ENCODE data around the gene LYSMD1. TPM values are rescaled to one million over a fixed set of nuclear protein-coding genes. Genes with fewer than 3 reads are reported as not detected.

The LYSMD1 gene
- total and polyA plus RNA-seq, 5 donors from 2014 or later: 0.14 to 0.54 (median 0.16) TPM; not detected in 1

DNA sequence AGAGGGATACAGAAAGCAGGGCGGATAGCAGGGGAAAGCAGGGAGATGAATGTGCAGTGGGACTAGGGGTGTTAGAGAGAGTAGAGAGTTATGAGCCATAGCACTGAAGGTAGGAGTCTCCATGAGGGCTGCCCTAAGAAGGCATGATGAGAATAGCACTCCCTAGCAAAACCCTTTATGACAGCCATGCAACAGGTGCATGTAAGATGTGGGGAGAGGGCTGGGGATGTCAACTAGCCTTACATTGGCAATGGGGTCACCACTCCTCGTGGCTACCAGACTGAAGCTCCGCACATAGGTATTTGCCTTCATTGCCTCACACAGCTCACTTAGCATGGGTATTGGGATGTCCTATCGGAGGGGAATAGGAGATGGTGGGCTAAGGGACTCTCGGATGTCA lies 5.5 kb upstream of the LYSMD1 start:
- Mint-ChIP-seq H3K27me3 (no peaks in the 10 kb centered on the region), H3K36me3 (peaks cover 27% of the 10 kb centered on the region), H3K9me3 (no peaks in the 10 kb centered on the region), H3K27ac (peak overlapping the region in 1 of 3 donors; percentile 43), H3K4me1 (peaks cover 0 to 27% (median 6%) of the 10 kb centered on the region in 4 donors), H3K4me3 (peak overlapping the region in 2 of 4 donors; percentile 4 to 33)
- Histone ChIP-seq H3K4me3 (ENCODE audit: low read depth, low read length) (no peak overlapping the region), H3K36me3 (ENCODE audit: control insufficient read depth, insufficient read depth, low read length) (peaks cover 52% of the 10 kb centered on the region), H3K27ac (ENCODE audit: insufficient read depth, low read length, poor library complexity, severe bottlenecking) (no peak overlapping the region), H3K27me3 (ENCODE audit: control insufficient read depth, insufficient read depth, low read length) (no peaks in the 10 kb centered on the region), H3K4me1 (ENCODE audit: control insufficient read depth, insufficient read depth, low read length, poor library complexity, severe bottlenecking) (peaks cover 11% of the 10 kb centered on the region), H3K9me3 (ENCODE audit: control insufficient read depth in 2 of 2, low read length in 2 of 2) (no peaks in the 10 kb centered on the region)
- ATAC-seq (ENCODE audit: low read depth in 2 of 2): no peak
- no peak for DNase-seq

DNA sequence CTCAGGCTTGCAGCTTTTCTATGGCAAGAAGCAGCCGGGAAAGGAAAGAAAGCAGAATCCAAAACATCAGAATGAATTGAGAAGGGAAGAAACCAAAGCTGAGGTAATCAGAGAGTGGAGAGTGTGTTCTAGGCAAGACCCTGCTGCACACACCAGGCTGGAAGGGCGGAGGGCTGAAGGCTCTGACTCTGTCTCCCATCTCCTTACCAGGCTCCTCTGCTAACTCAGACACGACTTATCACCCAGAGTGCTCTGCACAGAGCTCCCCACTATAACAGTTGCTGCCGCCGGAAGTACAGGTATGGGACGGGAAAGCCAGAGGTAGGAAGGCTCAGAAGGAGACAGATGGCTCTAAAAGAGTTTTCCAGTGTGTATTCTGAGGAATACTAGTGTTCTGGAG lies 1.4 kb upstream of the LYSMD1 start:
- peaks cover 41% of the 10 kb centered on the region for H3K36me3 ChIP-seq (ENCODE audit: control insufficient read depth, insufficient read depth, low read length)
- ATAC-seq (ENCODE audit: low read depth in 2 of 2) (no peak), DNase-seq (no peak)
- no peaks in the 10 kb centered on the region for H3K27me3 ChIP-seq (ENCODE audit: control insufficient read depth, insufficient read depth, low read length)
- no peak overlapping the region for H3K27ac ChIP-seq (ENCODE audit: insufficient read depth, low read length, poor library complexity, severe bottlenecking)
- peaks cover 22% of the 10 kb centered on the region for H3K4me1 ChIP-seq (ENCODE audit: control insufficient read depth, insufficient read depth, low read length, poor library complexity, severe bottlenecking)
- Mint-ChIP-seq H3K9me3 (no peaks in the 10 kb centered on the region), H3K27ac (peak overlapping the region; percentile 31 to 97 (median 70)), H3K4me3 (peak overlapping the region; percentile 68 to 97 (median 96)), H3K36me3 (peaks cover 21% of the 10 kb centered on the region), H3K27me3 (peaks cover 6% of the 10 kb centered on the region), H3K4me1 (peaks cover 6 to 62% (median 27%) of the 10 kb centered on the region in 4 donors)
- no peaks in the 10 kb centered on the region for H3K9me3 ChIP-seq (ENCODE audit: control insufficient read depth in 2 of 2, low read length in 2 of 2)
- H3K4me3 ChIP-seq (ENCODE audit: low read depth, low read length): peak overlapping the region; percentile 100

DNA sequence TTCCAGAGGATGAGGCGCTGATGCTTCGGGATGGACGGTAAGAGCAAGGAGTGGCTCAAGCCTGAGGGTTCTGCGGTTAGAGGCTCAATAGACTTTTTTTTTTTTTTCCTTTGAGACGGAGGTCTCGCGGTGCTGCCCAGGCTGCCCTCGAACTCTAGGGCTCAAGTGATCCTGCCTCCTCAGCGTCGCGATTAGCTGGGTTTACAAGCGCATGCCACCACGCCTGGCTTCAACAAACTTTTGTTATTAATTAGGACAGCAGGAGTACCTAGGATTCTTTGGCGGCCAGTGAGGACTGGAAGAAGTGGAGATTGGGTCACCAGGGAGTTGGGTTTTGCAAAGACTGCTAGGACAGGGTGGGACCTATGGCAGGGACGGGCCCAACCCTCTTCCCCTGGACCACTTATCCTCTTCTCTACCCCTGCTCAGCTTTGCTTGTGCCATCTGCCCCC lies 829 bp upstream of the LYSMD1 start:
- peaks cover 27% of the 10 kb centered on the region for H3K36me3 Mint-ChIP-seq
- Histone ChIP-seq H3K27me3 (ENCODE audit: control insufficient read depth, insufficient read depth, low read length) (no peaks in the 10 kb centered on the region), H3K36me3 (ENCODE audit: control insufficient read depth, insufficient read depth, low read length) (peaks cover 39% of the 10 kb centered on the region), H3K27ac (ENCODE audit: insufficient read depth, low read length, poor library complexity, severe bottlenecking) (peak overlapping the region; percentile 70), H3K9me3 (ENCODE audit: control insufficient read depth in 2 of 2, low read length in 2 of 2) (no peaks in the 10 kb centered on the region), H3K4me3 (ENCODE audit: low read depth, low read length) (peak overlapping the region; percentile 100), H3K4me1 (ENCODE audit: control insufficient read depth, insufficient read depth, low read length, poor library complexity, severe bottlenecking) (peaks cover 28% of the 10 kb centered on the region)
- DNase-seq (peak in 1 of 3 donors; percentile 35), ATAC-seq (ENCODE audit: low read depth in 2 of 2) (no peak)
- H3K4me3 Mint-ChIP-seq: peak overlapping the region; percentile 95 to 98 (median 96)
- H3K9me3 Mint-ChIP-seq: no peaks in the 10 kb centered on the region
- H3K27me3 Mint-ChIP-seq: peaks cover 6% of the 10 kb centered on the region
- peak overlapping the region; percentile 89 to 97 (median 97) for H3K27ac Mint-ChIP-seq
- H3K4me1 Mint-ChIP-seq: peaks cover 6 to 68% (median 33%) of the 10 kb centered on the region in 4 donors

DNA sequence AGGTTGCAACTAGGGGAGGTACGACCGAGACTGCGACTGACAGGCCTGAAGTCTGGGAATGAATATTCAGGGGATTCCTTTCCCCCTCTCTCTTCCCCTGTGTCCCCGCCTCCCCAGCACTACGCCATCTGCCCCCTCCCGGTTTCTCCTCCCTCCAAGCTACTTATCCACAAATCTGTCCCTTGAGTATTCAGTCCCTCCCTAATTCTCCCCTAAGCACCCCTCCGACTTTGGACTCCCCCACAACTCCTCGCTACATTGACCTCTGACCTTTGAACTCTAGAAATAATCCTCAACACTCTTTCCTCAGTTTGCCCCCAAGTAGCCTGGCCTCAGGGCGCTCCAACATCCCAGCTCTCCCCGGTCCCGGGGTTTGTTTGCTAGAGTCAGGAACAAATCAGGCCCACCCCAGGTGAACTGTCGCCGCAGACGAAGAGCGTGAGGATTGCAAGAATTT lies 393 bp downstream of the LYSMD1 start:
- peaks cover 6% of the 10 kb centered on the region for H3K27me3 Mint-ChIP-seq
- no peak for DNase-seq
- no peaks in the 10 kb centered on the region for H3K9me3 ChIP-seq (ENCODE audit: control insufficient read depth in 2 of 2, low read length in 2 of 2)
- no peaks in the 10 kb centered on the region for H3K27me3 ChIP-seq (ENCODE audit: control insufficient read depth, insufficient read depth, low read length)
- peak overlapping the region; percentile 100 for H3K4me3 ChIP-seq (ENCODE audit: low read depth, low read length)
- H3K4me1 ChIP-seq (ENCODE audit: control insufficient read depth, insufficient read depth, low read length, poor library complexity, severe bottlenecking): peaks cover 34% of the 10 kb centered on the region
- H3K27ac Mint-ChIP-seq: peak overlapping the region; percentile 89 to 97 (median 97)
- H3K9me3 Mint-ChIP-seq: no peaks in the 10 kb centered on the region
- peaks cover 29% of the 10 kb centered on the region for H3K36me3 Mint-ChIP-seq
- H3K4me1 Mint-ChIP-seq: peaks cover 6 to 80% (median 39%) of the 10 kb centered on the region in 4 donors
- H3K27ac ChIP-seq (ENCODE audit: insufficient read depth, low read length, poor library complexity, severe bottlenecking): peak overlapping the region; percentile 65
- H3K4me3 Mint-ChIP-seq: peak overlapping the region; percentile 95 to 98 (median 96)
- no peak for ATAC-seq (ENCODE audit: low read depth in 2 of 2)
- H3K36me3 ChIP-seq (ENCODE audit: control insufficient read depth, insufficient read depth, low read length): peaks cover 36% of the 10 kb centered on the region

DNA sequence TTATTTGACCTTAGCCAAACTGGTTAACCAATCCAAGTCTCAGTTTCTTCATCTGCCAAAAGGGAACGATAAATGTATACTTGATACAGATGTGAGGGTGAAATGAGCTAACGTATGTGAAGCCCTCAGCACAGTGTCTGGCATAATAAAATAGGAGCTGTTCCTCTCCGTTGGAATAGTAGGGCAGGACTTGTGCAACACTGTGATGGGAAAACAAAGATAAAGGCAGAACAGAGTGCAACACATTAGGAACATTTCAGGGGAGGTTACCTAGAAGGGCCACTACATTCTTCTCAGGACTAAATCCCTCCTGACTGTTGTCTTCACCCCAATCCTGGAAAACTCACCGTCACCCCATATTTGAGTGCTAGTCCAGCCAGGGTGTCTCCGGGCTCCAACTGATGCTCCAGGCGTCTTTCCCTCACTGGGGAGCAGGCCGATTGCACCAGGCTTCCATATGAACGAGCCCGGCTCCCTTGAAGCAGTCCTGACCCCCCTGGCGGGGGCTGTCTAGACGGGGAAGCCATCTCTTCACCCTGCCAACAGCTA lies 896 bp downstream of the LYSMD1 start:
- H3K4me3 ChIP-seq (ENCODE audit: low read depth, low read length): no peak overlapping the region

DNA sequence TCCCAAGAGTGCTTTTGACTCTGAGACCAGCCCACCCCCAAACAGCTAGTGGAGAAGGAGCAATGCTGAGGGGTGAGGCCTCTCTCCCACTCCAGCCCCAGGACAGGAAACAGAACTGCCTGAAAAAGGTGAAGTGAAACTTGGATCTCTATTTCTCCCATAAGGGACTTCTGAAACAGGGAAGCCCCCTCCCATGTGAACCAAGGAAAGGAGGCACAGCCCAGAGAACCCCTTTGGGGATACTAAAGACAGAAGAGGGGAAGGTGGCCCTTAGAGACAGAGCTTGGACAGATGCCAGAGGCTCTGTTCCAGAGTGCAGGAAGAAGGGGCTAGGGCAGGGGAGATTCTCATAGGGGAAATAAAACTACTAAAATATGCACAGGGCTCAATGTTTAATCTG lies 6.3 kb downstream of the LYSMD1 start:
- ATAC-seq (ENCODE audit: low read depth in 2 of 2) (no peak), DNase-seq (no peak)
- peak overlapping the region; percentile 13 to 100 (median 98) for H3K4me3 Mint-ChIP-seq
- peaks cover 5 to 75% (median 54%) of the 10 kb centered on the region in 4 donors for H3K4me1 Mint-ChIP-seq
- H3K27me3 Mint-ChIP-seq: no peaks in the 10 kb centered on the region
- H3K9me3 Mint-ChIP-seq: no peaks in the 10 kb centered on the region
- Histone ChIP-seq H3K4me3 (ENCODE audit: low read depth, low read length) (peak overlapping the region; percentile 99), H3K4me1 (ENCODE audit: control insufficient read depth, insufficient read depth, low read length, poor library complexity, severe bottlenecking) (peaks cover 63% of the 10 kb centered on the region), H3K36me3 (ENCODE audit: control insufficient read depth, insufficient read depth, low read length) (peaks cover 26% of the 10 kb centered on the region), H3K9me3 (ENCODE audit: control insufficient read depth in 2 of 2, low read length in 2 of 2) (no peaks in the 10 kb centered on the region), H3K27ac (ENCODE audit: insufficient read depth, low read length, poor library complexity, severe bottlenecking) (peak overlapping the region; percentile 48), H3K27me3 (ENCODE audit: control insufficient read depth, insufficient read depth, low read length) (no peaks in the 10 kb centered on the region)
- H3K27ac Mint-ChIP-seq: peak overlapping the region; percentile 93 to 97 (median 94)
- H3K36me3 Mint-ChIP-seq: peaks cover 30% of the 10 kb centered on the region

More for the DNA sequence above, 896 bp downstream of the LYSMD1 start:
- H3K4me1 Mint-ChIP-seq: peaks cover 7 to 84% (median 44%) of the 10 kb centered on the region in 4 donors
- ATAC-seq (ENCODE audit: low read depth in 2 of 2) (no peak), DNase-seq (no peak)
- H3K36me3 ChIP-seq (ENCODE audit: control insufficient read depth, insufficient read depth, low read length): peaks cover 33% of the 10 kb centered on the region
- peak overlapping the region; percentile 65 for H3K27ac ChIP-seq (ENCODE audit: insufficient read depth, low read length, poor library complexity, severe bottlenecking)
- no peaks in the 10 kb centered on the region for H3K9me3 Mint-ChIP-seq
- no peaks in the 10 kb centered on the region for H3K9me3 ChIP-seq (ENCODE audit: control insufficient read depth in 2 of 2, low read length in 2 of 2)
- H3K27ac Mint-ChIP-seq: peak overlapping the region; percentile 47 to 97 (median 76)
- H3K36me3 Mint-ChIP-seq: peaks cover 29% of the 10 kb centered on the region
- H3K4me1 ChIP-seq (ENCODE audit: control insufficient read depth, insufficient read depth, low read length, poor library complexity, severe bottlenecking): peaks cover 39% of the 10 kb centered on the region
- peak overlapping the region; percentile 4 to 96 (median 80) for H3K4me3 Mint-ChIP-seq
- no peaks in the 10 kb centered on the region for H3K27me3 ChIP-seq (ENCODE audit: control insufficient read depth, insufficient read depth, low read length)
- peaks cover 6% of the 10 kb centered on the region for H3K27me3 Mint-ChIP-seq

DNA sequence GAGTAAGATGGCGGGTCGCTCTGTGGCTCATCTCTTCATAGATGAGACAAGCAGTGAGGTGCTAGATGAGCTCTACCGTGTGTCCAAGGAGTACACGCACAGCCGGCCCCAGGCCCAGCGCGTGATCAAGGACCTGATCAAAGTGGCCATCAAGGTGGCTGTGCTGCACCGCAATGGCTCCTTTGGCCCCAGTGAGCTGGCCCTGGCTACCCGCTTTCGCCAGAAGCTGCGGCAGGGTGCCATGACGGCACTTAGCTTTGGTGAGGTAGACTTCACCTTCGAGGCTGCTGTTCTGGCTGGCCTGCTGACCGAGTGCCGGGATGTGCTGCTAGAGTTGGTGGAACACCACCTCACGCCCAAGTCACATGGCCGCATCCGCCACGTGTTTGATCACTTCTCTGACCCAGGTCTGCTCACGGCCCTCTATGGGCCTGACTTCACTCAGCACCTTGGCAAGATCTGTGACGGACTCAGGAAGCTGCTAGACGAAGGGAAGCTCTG lies 6.9 kb downstream of the LYSMD1 start:
- Mint-ChIP-seq H3K4me3 (peak overlapping the region; percentile 98 to 100 (median 99)), H3K4me1 (peaks cover 5 to 70% (median 52%) of the 10 kb centered on the region in 4 donors), H3K27ac (peak overlapping the region; percentile 93 to 97 (median 94)), H3K27me3 (no peaks in the 10 kb centered on the region), H3K36me3 (peaks cover 26% of the 10 kb centered on the region), H3K9me3 (no peaks in the 10 kb centered on the region)
- H3K27ac ChIP-seq (ENCODE audit: insufficient read depth, low read length, poor library complexity, severe bottlenecking): peak overlapping the region; percentile 48
- ATAC-seq (ENCODE audit: low read depth in 2 of 2) (no peak), DNase-seq (no peak)
- H3K9me3 ChIP-seq (ENCODE audit: control insufficient read depth in 2 of 2, low read length in 2 of 2): no peaks in the 10 kb centered on the region
- peaks cover 63% of the 10 kb centered on the region for H3K4me1 ChIP-seq (ENCODE audit: control insufficient read depth, insufficient read depth, low read length, poor library complexity, severe bottlenecking)
- H3K27me3 ChIP-seq (ENCODE audit: control insufficient read depth, insufficient read depth, low read length): no peaks in the 10 kb centered on the region
- H3K36me3 ChIP-seq (ENCODE audit: control insufficient read depth, insufficient read depth, low read length): peaks cover 25% of the 10 kb centered on the region
- H3K4me3 ChIP-seq (ENCODE audit: low read depth, low read length): peak overlapping the region; percentile 99
